NCI-H1092 (cell line): ENCODE results near the gene TRMT1.

Experiments
- DNase-seq: peaks from one replicate; lab custom pipeline; 2025; lab: John Stamatoyannopoulos, UW

The TRMT1 gene

GRCh38 chr19:13102416-13102665 is 14.2 kb downstream of the TRMT1 start:
- DNase-seq: no peak

DNA sequence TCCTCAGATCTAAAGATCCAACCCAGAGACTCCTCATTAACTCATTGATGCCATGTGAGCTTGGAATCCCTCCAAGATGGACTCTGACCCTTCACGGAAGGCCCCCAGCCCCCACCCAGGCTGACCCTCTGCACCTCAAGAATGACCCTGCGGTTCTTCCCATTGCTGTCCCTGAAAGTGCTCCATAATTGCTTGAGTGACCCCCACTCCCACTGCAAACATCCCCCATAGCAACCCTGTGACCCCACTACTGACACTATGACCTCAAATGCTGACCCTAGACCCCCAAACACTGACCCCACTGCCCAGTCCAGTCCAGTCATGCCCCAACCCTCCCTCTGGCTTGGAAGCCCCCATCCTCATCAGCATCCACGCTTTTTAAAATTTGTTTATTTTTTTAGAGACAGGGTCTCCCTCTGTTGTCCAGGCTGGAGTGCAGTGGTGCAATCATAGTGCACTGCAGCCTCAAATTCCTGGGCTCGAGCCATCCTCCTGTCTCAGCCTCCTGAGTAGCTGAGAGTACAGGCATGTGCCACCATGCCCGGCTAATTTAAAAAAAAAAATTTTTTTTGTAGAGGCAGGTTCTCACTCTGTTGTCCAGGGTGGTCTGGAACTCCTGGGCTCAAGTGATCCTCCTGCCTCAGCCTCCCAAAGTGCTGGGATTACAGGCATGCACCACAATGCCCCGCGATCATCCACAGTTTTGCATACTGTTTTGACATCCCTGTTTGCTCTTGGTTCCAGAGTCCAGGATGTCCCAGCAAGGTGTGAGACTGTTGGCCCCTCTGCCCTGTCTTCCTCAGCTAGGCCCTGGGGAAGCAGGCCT is 14.7 kb downstream of the TRMT1 start:
- DNase-seq: no peak

DNA sequence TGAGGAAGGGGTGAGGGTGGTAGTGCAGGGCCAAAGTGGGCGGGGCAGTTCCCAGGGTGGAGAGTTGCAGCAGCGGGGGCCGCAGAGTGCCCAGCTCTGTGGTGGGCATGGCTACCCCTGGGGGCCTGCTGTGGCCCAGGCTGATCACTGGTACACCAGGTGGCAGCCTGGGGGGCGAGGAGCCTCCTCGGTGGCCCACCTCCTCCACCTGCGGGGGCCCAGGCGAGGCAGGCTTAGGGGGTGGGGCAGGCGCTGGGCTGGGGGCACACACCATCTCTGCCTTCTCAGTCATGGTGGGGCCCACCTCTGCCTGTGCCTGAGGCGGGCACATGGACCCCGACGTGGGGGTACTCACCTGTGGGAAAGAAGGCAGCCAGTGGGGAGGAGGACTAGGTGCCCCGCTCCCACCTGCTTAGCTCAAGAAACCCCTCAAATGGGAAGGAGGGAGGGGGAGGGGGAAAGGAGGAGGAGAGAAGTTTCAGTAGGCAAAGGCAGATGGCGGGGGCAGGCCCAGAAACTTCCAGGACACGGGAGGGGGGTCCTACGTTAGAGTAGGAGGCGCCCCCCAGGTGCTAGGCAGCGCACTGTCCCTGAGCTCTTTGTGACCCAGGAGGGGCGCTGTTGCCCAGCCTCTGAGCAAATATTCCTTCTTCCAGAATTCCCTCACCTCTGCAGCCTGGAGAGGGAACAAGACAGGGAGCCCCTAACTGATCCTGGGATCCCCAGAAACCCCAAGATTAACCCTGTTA is 15.5 kb downstream of the TRMT1 start:
- DNase-seq: no peak

DNA sequence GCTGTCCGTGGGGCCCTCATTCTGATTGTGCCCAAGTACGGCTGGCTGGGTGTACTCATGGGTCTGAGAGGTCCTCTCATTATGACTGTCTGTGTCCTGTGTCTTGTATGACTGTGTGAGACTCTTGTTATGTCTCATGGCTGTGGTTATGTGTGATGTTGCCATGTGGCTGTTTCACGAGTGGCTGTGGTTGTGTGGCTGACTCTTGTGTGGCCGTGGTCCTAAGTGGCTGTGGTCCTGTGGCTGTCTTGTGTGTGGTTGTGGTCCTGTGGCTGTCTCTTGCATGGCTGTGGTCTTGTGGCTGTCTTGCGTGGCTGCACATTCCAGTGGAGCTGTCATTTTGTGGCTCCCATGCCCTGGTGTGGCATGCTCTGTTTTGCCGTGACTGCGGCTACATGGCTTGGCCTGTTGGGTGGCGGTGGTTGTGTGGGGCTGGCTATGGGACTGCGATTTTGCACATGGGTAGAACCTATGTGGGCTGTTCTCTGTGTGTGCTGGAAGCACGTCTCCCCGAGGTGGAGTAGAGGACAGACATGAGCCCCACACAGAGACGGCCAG is 16.4 kb downstream of the TRMT1 start:
- DNase-seq: no peak

DNA sequence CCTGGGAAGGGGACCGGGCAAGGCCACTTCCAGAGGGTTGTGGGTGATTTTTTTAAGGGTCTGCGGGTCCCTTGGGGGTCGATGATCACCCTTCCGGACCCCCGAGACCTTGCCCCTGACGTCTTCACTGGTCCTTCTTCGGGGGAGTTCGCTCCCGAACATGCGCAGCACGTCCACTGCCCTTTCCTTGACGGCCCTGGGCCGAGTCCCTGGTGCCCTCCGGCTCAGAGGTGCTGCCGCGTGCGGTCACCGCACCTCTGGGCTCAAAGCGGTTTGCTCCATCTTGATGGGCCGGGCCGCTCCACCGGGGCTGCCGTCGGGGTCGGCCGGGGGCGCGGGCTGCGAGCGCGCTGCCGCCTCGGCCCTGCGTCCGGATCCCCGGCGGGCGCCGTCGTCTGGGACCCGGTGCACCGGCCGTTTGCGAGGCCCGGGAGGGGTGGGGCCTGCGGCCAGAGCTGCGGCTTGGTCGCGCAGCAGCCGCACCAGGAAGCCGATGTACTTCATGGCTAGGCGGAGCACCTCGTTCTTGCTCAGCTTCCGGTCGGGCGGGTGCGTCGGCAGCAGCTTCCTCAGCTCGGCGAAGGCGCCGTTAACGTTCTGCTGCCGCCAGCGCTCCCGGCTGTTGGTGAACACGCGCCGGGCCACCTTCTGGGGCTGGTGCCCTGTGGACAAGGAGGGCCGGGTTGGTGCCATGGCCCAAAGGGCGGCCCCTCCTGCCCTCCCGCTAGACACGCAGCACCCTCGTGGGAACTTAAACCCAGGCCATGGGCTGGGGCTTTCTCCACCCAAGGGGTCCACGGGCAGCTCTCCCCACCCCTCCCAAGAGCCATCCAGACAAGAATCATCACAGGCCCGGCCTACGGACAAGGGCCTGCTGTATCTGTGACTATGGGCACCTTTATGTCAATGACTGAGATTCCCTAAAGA is 17.2 kb downstream of the TRMT1 start:
- DNase-seq: no peak

DNA sequence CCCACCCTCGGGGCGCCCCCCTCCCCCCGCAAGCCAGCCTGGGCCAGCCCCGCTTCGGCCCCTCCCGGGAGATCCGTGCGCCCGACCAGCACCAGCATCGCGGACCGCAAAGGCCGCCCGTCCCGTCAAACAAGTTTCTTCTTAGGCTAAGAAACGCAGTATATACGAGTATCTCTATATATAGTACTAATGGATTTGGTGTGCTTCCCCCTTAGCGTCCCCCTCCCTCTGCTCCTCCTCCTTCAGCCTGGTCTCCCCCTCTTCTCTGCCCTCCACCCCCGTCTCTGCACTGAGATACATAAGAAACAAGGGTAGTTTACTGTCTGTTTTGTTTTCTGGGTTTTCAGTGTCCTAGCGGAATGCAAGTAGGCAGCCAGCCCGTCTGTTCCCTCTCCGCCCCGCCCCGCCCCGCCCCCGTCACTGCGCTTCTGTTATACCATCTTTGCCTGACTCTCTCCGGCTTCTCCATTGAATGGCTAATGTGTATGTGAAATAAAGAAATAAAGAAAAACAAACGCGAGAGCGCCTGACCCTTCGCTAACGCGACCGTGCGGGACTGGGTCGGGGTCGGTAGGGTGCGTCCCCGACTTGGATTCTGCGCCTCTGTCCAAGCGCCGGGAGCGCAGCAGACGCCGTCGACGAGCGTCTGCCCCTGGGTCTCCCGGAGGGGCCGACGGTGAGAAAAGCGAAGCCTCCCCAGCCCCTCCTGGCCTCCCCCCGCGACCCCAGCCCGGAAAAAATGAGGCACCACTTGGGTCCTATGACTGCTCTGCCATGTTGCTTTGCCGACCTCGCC is 18.1 kb downstream of the TRMT1 start:
- no peak for DNase-seq

DNA sequence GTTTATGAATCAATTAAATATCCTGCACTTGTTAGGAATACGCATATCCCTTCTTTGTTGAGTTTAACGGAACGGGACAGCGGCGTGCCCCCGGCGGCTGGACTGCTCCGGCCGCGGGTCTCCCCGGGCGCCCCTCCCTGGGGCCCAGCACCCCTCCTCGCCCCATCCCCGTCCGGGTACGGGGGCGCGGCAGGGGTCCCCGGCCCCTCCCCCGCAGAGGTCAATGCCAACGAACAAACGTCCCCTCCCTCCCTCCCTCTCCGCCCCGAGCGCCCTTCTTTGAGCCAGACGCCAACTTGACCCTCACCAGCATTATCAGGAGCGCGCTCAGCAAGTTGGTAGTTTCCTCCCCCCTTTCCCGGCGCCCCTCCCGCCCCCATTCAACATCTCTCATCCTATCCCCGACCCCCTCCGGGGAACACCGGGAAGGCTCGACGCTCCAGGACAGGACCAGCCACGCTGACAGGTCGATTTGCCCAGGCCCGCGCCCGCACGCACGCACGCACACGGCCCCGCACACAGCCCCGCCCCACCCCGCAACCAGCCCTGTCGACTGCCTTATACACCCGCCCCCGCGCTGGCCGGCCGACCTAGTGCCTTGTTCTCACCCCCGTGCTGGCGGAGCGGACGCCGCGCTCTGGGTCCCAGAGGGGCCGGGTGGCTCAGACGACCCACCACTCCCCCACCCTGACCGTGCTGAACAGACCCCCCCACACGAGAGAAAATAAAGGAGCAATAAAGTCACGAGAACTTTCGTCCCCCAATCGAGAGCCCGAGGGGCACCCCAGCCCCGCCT is 18.9 kb downstream of the TRMT1 start:
- no peak for DNase-seq

DNA sequence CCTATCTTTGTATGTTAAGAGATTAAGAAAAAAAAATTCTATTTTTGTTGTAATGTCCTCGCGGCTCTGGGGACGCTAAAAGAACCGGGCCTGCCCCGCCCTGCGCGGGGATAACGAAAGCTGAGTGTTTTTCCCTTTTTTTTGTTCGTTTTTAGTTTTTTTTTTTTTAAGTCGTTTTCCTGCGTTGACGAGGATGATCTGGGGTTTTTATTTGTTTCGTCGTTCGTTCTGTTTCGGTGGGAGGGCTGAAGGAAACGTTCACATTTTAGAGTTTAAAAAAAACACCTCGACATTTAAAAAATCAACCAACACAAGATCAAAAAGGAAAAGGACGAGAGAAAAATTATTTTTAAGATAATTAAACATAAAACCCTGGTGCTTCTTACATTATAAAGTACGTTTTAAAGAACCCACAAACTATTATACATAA is 19.5 kb downstream of the TRMT1 start:
- DNase-seq: no peak

GRCh38 chr19:13095934-13096927 is 20.3 kb downstream of the TRMT1 start:
- no peak for DNase-seq

DNA sequence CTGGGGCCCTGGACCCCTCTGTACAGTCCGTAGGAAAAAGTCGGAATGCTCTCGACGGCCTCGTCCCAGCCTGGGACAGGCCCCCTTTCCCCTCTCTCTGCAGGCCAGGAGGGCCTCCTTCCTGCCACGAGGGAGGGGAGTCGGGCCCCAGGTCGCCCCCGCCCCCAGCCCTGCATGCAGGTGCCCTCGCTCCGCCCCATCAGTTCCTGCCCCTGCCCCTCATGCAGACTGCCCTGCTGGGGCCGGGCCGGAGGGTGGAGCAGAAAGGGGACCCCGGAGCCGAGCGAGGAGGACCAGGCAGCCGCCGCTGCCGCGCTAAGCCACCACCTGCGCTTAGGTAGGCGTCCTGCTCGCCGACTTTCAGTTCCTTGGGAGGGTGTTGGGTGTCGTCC is 21.2 kb downstream of the TRMT1 start:
- DNase-seq: no peak

DNA sequence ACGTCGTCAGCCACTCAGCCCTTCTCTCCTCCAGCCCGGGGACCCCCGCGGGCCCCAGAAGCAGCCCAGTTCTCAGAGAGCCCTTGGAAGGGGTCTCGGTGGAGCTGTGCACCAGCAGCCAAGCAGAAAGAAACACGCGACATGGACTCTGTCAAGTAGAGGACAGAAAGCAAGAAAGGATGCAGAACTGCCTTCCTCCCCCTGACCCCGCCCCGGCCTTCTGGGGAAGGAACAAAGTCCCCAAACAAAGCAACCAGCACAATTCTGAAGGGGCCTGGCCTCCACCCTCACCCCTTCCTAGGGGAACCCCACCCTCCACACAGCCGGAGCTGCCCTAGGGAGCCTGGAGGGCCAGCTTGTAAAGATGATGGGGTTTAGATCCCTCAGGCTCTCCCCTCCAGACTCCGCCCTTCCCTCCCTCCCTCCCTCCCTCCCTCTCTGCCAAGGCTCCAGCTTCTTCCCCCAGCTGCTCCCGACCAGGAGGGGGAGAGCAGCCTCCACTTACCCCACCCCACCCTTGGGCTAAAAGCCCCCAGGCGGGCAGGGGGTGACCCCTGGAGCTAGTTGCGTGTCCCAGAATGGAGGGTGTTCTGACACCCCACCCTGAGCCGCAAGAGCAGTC is 21.7 kb downstream of the TRMT1 start:
- no peak for DNase-seq

DNA sequence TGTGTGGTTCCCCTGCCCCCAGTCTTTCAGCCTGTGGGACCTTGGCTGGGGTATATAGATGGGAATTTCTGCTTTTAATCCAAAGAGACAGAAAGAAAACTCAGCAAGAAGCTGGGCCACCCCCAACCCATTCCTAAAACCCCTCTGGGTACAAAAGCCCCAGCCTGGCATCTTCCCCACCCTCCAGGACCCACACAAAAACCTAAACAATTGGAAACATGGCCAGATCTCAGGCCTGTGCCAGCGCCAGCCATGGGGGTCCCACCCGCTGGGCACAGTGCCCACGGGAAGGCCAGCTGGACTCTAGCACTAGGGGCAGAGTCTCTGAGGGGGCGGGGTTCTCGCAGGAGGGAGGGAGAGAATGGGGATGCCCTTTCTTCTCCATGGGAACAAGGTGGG is 22.4 kb downstream of the TRMT1 start:
- peak; percentile 26 for DNase-seq

- DNase-seq: peak; percentile 74
Observed at GRCh38 chr19:13093407-13094105, 23.0 kb downstream of the TRMT1 start.

GRCh38 chr19:13092606-13093235 is 23.8 kb downstream of the TRMT1 start:
- no peak for DNase-seq

GRCh38 chr19:13092158-13092543 is 24.4 kb downstream of the TRMT1 start:
- DNase-seq: no peak

- no peak for DNase-seq
Observed at GRCh38 chr19:13091400-13092157, 25.0 kb downstream of the TRMT1 start.
